Loucy (cell line): ENCODE data around the gene RAB30.

ENCODE experiments used
- CTCF ChIP-seq: fragments of 200-600 bp; sonication (generic); conservative IDR thresholded peaks from 2 replicates; pipeline ENCODE4 v1.5.1; 2014; ENCODE audit warnings: mild to moderate bottlenecking, antibody characterized with exemption, low read length
- EZH2phosphoT487 ChIP-seq: fragments of 200-600 bp; IDR thresholded peaks from 2 replicates; pipeline ENCODE4 v1.6.1; 2018; ENCODE audit warnings: antibody characterized with exemption, mild to moderate bottlenecking, moderate library complexity, borderline replicate concordance

GRCh38 chr11:82999232-82999631, 72.5 kb downstream of the RAB30 start:
- TF ChIP-seq CTCF, result no peak
- TF ChIP-seq EZH2phosphoT487, result no peak
